ENCODE results near the gene HSD17B2.

- TF ChIP-seq CTCF (IDR thresholded peaks at IDR 0.05 in 4 of 5, conservative IDR thresholded peaks at IDR 0.05 in 1 of 5) = no peak
- TF ChIP-seq POLR2A (IDR thresholded peaks at IDR 0.05) = no peak
These were observed 15.5 kb upstream of the HSD17B2 start for GRCh38 chr16:82019535-82019934.

Data from gastrocnemius medialis (tissue), 4 donors.